Small intestine (tissue), 16 donors: Measurements from ENCODE around the gene KCNV2. TPM values are rescaled to one million over a fixed set of nuclear protein-coding genes. Genes with fewer than 3 reads are reported as not detected.

ENCODE experiments used
- DNase-seq, 2 donors: peaks; one replicate each; pipeline versions ENCODE4 v3.0.0 to v3.0.0-alpha.2; 2013
- FAIRE-seq: peaks from 2 replicates; lab custom pipeline; 2012; peaks lifted over from hg19 to GRCh38; lab: Jason Lieb, UNC
- H3K27ac ChIP-seq, 3 donors: one replicate each; pipeline ENCODE4 v1.5.1; 2013; ENCODE audit warnings: low read length in 2 of 3, mild to moderate bottlenecking in 2 of 3, control low read depth in 1 of 3, inconsistent platforms in 1 of 3, low read depth in 1 of 3, moderate library complexity in 1 of 3
- H3K27me3 ChIP-seq, 3 donors: one replicate each; pipeline ENCODE4 v1.6.1; 2013; ENCODE audit warnings: low read length in 3 of 3, inconsistent platforms in 1 of 3; ENCODE audit not compliant: control insufficient read depth in 3 of 3, insufficient read depth in 3 of 3
- H3K36me3 ChIP-seq, 3 donors: one replicate each; pipeline ENCODE4 v1.6.1; 2013; ENCODE audit warnings: low read length in 3 of 3, inconsistent platforms in 1 of 3, low read depth in 1 of 3, mild to moderate bottlenecking in 1 of 3, moderate library complexity in 1 of 3; ENCODE audit not compliant: control insufficient read depth in 3 of 3, insufficient read depth in 2 of 3
- H3K4me1 ChIP-seq, 3 donors: one replicate each; pipeline ENCODE4 v1.6.1; 2013; ENCODE audit warnings: low read length in 2 of 3, inconsistent platforms in 1 of 3, low read depth in 1 of 3, mild to moderate bottlenecking in 1 of 3, moderate library complexity in 1 of 3; ENCODE audit not compliant: control insufficient read depth in 3 of 3, insufficient read depth in 2 of 3
- H3K4me3 ChIP-seq, 3 donors: one replicate each; pipeline ENCODE4 v1.5.1; 2013; ENCODE audit warnings: low read length in 3 of 3, control low read depth in 1 of 3, inconsistent platforms in 1 of 3, low read depth in 1 of 3, mild to moderate bottlenecking in 1 of 3, moderate library complexity in 1 of 3
- H3K9me3 ChIP-seq, 2 donors: one replicate each; pipeline ENCODE4 v1.6.1; 2013; ENCODE audit warnings: low read depth in 1 of 2, low read length in 1 of 2; ENCODE audit not compliant: control insufficient read depth in 2 of 2, insufficient read depth in 1 of 2
- WGBS, 3 donors: extraction: QIAGEN DNeasy Blood & Tissue Kit; methylation state at CpG; one replicate each; pipeline ENCODE4 v1.1.7; 2013; 5-methylcytosine and 5-hydroxymethylcytosine counted together
- long read RNA-seq, 10 donors: transcript quantifications; one replicate each; lab custom pipeline, GENCODE V29; 2026
- polyA plus RNA-seq, 4 donors: library from polyadenylated mRNA; stranded (reverse) in 3 of 4; unstranded in 1 of 4; fragments of 200-250 nt in 3 of 4; fragments of 120-200 nt in 1 of 4; gene quantifications; one replicate each; pipeline versions ENCODE4 v1.2.1 to v1.2.3, GENCODE V29; 2013
- donor health status: healthy with polysubstance abuse.
- donor health status: control.
- donor health status: control.
- donor health status: Bipolar disorder and iron deficiency.
- donor health status: healthy.

KCNV2 gene
- under 1 TPM in 1 of 4 donors, not detected in 3; 0.18 TPM for polyA plus RNA-seq
- long read RNA-seq, donor 1, result 0 reads
- long read RNA-seq, donor 2, result 0 reads
- long read RNA-seq, donor 3, result 0 reads
- long read RNA-seq, donor 4, result 0 reads
- long read RNA-seq, donor 5, result 0 reads
- long read RNA-seq, donor 6, result 0 reads
- long read RNA-seq, donor 7, result 0 reads
- long read RNA-seq, donor 8, result 0 reads
- long read RNA-seq, donor 9, result 0 reads
- long read RNA-seq, donor 10, result 0 reads

DNA sequence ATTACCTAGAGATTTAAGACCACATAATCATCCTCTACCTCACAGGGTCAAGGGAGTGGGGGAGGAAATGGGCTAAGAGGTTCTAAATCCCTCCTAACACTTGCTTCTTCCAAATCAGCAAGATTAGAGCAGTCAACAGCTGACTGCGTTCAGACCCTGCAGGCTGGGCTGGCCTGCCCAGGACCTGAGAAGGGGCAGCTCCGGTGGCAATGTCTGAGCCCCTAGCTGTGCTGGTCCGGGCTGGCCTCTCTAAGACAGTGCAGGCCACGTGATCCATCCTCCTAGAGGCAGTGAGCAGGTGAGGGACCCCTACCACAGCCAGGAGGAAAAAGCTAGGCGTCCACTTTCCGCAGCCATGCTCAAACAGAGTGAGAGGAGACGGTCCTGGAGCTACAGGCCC is at the start of gene KCNV2:
Gene KCNV2, plus strand, starts transcription at position 126 of the 400 bp plus-strand sequence. Its CDS starts 230 bp downstream, at position 356.
- H3K36me3 ChIP-seq, result peaks cover 0 to 2% (median 0%) of the 10 kb centered on the region in 3 donors
- DNase-seq, result no peak
- WGBS, 3 donors, result 87 to 94% (median 92%) methylated on average over 7 of the region's 7 CpGs
- no peaks in the 10 kb centered on the region for H3K27me3 ChIP-seq
- FAIRE-seq, result no peak
- H3K27ac ChIP-seq, result no peak within 1 kb of the TSS
- H3K4me3 ChIP-seq, result no peak within 1 kb of the TSS
- H3K9me3 ChIP-seq, result peaks cover 0 to 6% of the 10 kb centered on the region in 2 donors
- H3K4me1 ChIP-seq, result no peaks in the 10 kb centered on the region

- Histone ChIP-seq H3K4me1 (no peaks in the 10 kb centered on the region), H3K36me3 (no peaks in the 10 kb centered on the region), H3K27me3 (no peaks in the 10 kb centered on the region), H3K4me3 (no peak overlapping the region), H3K9me3 (no peaks in the 10 kb centered on the region), H3K27ac (no peak overlapping the region)
- no peak for FAIRE-seq
- WGBS, 3 donors, result 75 to 97% (median 76%) methylated on average over 1 of the region's 3 CpGs
- no peak for DNase-seq
Observed at GRCh38 chr9:2673161-2673560, 44.1 kb upstream of the KCNV2 start.

DNA sequence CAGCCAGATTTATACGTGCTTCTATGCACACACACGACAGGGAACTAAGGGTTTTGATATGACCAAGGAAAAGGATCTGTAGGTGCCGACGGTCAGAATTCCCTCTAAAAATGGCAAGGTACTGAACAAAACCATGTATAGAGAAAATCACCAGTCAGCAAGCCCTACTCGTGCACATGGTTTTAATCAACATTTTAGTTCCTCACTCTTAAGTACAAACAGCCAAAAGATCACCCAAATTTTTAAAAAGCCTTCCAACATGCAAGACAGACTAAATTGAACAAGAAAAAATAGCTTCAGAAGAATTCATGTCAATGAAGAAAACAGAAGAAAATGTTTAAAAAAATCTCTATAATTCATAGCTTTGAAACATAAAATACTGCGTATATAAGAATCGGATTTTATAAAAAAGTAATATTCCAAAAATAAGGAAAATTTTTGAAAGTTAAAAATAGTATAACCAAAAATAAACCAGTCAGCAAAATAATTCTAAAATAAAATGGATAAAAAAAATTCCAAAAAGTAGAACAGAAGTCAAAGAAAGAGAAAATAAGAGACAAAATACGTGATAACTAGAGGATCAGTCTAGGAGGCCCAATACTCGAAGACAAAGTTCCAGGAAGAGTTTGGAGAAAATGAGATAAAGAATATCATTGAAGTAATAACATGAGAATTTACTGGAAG is 43.0 kb upstream of the KCNV2 start:
- H3K9me3 ChIP-seq, result no peaks in the 10 kb centered on the region
- H3K36me3 ChIP-seq, result no peaks in the 10 kb centered on the region
- no peak overlapping the region for H3K27ac ChIP-seq
- no peaks in the 10 kb centered on the region for H3K27me3 ChIP-seq
- no peak overlapping the region for H3K4me3 ChIP-seq
- H3K4me1 ChIP-seq, result no peaks in the 10 kb centered on the region
- FAIRE-seq (peak; percentile 49), DNase-seq (no peak)
- WGBS, 3 donors, result 77 to 83% (median 79%) methylated on average over 9 of the region's 9 CpGs

DNA sequence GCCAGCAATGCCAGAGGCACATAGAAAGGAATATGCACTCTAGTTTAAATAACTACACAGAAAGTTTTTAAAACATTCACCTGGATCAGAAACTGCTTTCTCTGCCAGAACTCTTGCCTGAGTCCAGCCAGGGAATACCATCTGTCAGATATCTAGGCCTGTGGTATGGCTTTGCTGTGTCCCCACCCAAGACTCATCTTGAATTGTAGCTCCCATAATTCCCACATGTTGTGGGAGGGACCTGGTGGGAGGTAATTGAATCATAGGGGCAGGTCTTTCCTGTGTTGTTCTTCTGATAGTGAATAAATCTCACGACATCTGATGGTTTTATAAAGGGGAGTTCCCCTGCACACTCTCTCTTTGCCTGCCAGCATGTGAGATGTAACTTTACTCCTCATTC is 41.5 kb upstream of the KCNV2 start:
- DNase-seq (no peak), FAIRE-seq (no peak)
- Histone ChIP-seq H3K4me3 (no peak overlapping the region), H3K9me3 (no peaks in the 10 kb centered on the region), H3K27ac (no peak overlapping the region), H3K27me3 (no peaks in the 10 kb centered on the region), H3K36me3 (no peaks in the 10 kb centered on the region), H3K4me1 (no peaks in the 10 kb centered on the region)
- 27 to 59% (median 36%) methylated on average over 1 of the region's 1 CpG for WGBS, 3 donors

GRCh38 chr9:2676466-2676865 is 40.8 kb upstream of the KCNV2 start:
- DNase-seq, result peak; percentile 6 to 7
- Histone ChIP-seq H3K36me3 (no peaks in the 10 kb centered on the region), H3K9me3 (no peaks in the 10 kb centered on the region), H3K4me1 (no peaks in the 10 kb centered on the region), H3K27me3 (no peaks in the 10 kb centered on the region), H3K4me3 (no peak overlapping the region), H3K27ac (no peak overlapping the region)
- 33 to 58% (median 58%) methylated on average over 4 of the region's 4 CpGs for WGBS, 3 donors
- no peak for FAIRE-seq

- no peaks in the 10 kb centered on the region for H3K4me1 ChIP-seq
Observed at GRCh38 chr9:2677915-2678889, 39.1 kb upstream of the KCNV2 start.

GRCh38 chr9:2679011-2679410 is 38.3 kb upstream of the KCNV2 start:
- Histone ChIP-seq H3K36me3 (no peaks in the 10 kb centered on the region), H3K4me3 (no peak overlapping the region), H3K9me3 (no peaks in the 10 kb centered on the region), H3K27ac (no peak overlapping the region), H3K27me3 (no peaks in the 10 kb centered on the region), H3K4me1 (no peaks in the 10 kb centered on the region)
- 76 to 94% (median 88%) methylated on average over 2 of the region's 2 CpGs for WGBS, 3 donors
- no peak for DNase-seq
- no peak for FAIRE-seq

More at GRCh38 chr9:2677915-2678889, 39.1 kb upstream of the KCNV2 start:
- Histone ChIP-seq H3K27me3 (no peaks in the 10 kb centered on the region), H3K36me3 (no peaks in the 10 kb centered on the region), H3K9me3 (no peaks in the 10 kb centered on the region), H3K4me3 (no peak overlapping the region), H3K27ac (no peak overlapping the region)
- FAIRE-seq (no peak), DNase-seq (no peak)
- 64 to 74% (median 68%) methylated on average over 5 of the region's 5 CpGs for WGBS, 3 donors

DNA sequence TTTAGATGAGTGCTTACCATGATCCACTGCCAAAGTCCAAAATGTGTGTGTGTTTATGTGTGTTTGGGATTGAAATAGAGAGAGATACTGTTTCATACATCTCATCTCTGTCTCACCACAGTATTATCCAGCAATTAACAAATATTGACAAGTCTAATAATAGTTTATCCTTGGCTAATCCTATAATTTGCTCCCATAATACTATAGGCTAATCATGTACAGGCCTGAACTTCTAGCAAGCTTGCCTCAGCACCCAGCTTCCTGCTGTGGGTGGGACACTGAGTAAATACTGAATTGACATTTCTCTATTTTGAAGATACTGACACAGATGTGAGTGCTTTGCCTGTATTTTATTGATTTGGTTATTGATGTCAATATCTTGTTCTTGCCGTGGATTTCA is 35.3 kb upstream of the KCNV2 start:
- 53 to 71% (median 70%) methylated on average over 1 of the region's 1 CpG for WGBS, 3 donors
- Histone ChIP-seq H3K4me3 (no peak overlapping the region), H3K27me3 (no peaks in the 10 kb centered on the region), H3K36me3 (no peaks in the 10 kb centered on the region), H3K9me3 (no peaks in the 10 kb centered on the region), H3K4me1 (no peaks in the 10 kb centered on the region), H3K27ac (no peak overlapping the region)
- FAIRE-seq (no peak), DNase-seq (no peak)
